GM21737 (cell line): Measurements from ENCODE around the gene HK2.
"Not testable (repeated sequence)": the region's sequence is repeated elsewhere in the genome, so short reads cannot be mapped to it uniquely, and the experiment has no call there.

Experiments used
- ATAC-seq: cut with Tn5 transposase; IDR thresholded peaks from one replicate; pipeline ENCODE4 v1.9.1; 2021; ENCODE audit warnings: mild to moderate bottlenecking, moderate library complexity; ENCODE audit not compliant: unreplicated experiment

Gene HK2

GRCh38 chr2:74834792-74835755 lies 1.1 kb downstream of the HK2 start:
- peak; percentile 42 for ATAC-seq

GRCh38 chr2:74835831-74836674 lies 2.1 kb downstream of the HK2 start:
- no peak for ATAC-seq

GRCh38 chr2:74836675-74837401 lies 2.9 kb downstream of the HK2 start:
- no peak for ATAC-seq

- ATAC-seq = no peak
These were observed 7.7 kb downstream of the HK2 start for GRCh38 chr2:74841641-74842040.

GRCh38 chr2:74843433-74843832 lies 9.5 kb downstream of the HK2 start:
- ATAC-seq = no peak

- ATAC-seq = peak; percentile 76
These were observed 10.0 kb downstream of the HK2 start for GRCh38 chr2:74843899-74844298.

- ATAC-seq = no peak
These were observed 10.8 kb downstream of the HK2 start for GRCh38 chr2:74844752-74845151.

GRCh38 chr2:74845217-74845751 lies 11.4 kb downstream of the HK2 start:
- ATAC-seq = no peak

GRCh38 chr2:74845991-74846390 lies 12.1 kb downstream of the HK2 start:
- no peak for ATAC-seq

GRCh38 chr2:74846481-74846880 lies 12.6 kb downstream of the HK2 start:
- no peak for ATAC-seq

GRCh38 chr2:74847070-74847858 lies 13.3 kb downstream of the HK2 start:
- no peak for ATAC-seq

- peak; percentile 79 for ATAC-seq
These were observed 15.4 kb downstream of the HK2 start for GRCh38 chr2:74849228-74849892.

GRCh38 chr2:74850496-74851190 lies 16.7 kb downstream of the HK2 start:
- ATAC-seq = no peak

- ATAC-seq = no peak
These were observed 17.3 kb downstream of the HK2 start for GRCh38 chr2:74851191-74851566.

GRCh38 chr2:74853360-74853759 lies 19.4 kb downstream of the HK2 start:
- ATAC-seq = not testable (repeated sequence)

- no peak for ATAC-seq
These were observed 20.5 kb downstream of the HK2 start for GRCh38 chr2:74854401-74854800.

- ATAC-seq = not testable (repeated sequence)
These were observed 21.3 kb downstream of the HK2 start for GRCh38 chr2:74855114-74855707.

- no peak for ATAC-seq
These were observed 22.2 kb downstream of the HK2 start for GRCh38 chr2:74856004-74856578.
